HEK293T (cell line): ENCODE data around the gene UBE2I.

Source experiments
- CTCF ChIA-PET: fragments of 350-600 bp; formaldehyde crosslinking; extraction: SDS; loops from one replicate; lab custom pipeline; 2021; ENCODE audit warnings: antibody characterized with exemption, inconsistent platforms; lab: Yijun Ruan, JAX
- POLR2A ChIA-PET: fragments of 350-600 bp; formaldehyde crosslinking; extraction: SDS; loops from one replicate; lab custom pipeline; 2020; ENCODE audit warnings: antibody characterized with exemption, inconsistent platforms; lab: Yijun Ruan, JAX
- DNase-seq: peaks from one replicate; pipeline ENCODE4 v3.0.0; 2012; ENCODE audit warnings: mixed read lengths; ENCODE audit errors: extremely low spot score
- ARNT ChIP-seq: fragments of 450-650 bp; IDR thresholded peaks from 2 replicates; pipeline ENCODE4 v1.6.1; 2017; ENCODE audit warnings: mild to moderate bottlenecking
- BHLHE40 ChIP-seq: fragments of 450-650 bp; IDR thresholded peaks from 2 replicates; pipeline ENCODE4 v1.6.1; 2016; ENCODE audit warnings: mild to moderate bottlenecking, moderate library complexity, borderline replicate concordance
- CTBP1 ChIP-seq: fragments of 450-650 bp; IDR thresholded peaks from 2 replicates; pipeline ENCODE4 v1.6.1; 2016; ENCODE audit warnings: borderline replicate concordance
- ELF4 ChIP-seq: fragments of 450-650 bp; IDR thresholded peaks from 2 replicates; pipeline ENCODE4 v1.6.1; 2017; ENCODE audit warnings: antibody characterized with exemption
- FOXA1 ChIP-seq: fragments of 450-650 bp; IDR thresholded peaks from 2 replicates; pipeline ENCODE4 v1.6.1; 2016; ENCODE audit warnings: mild to moderate bottlenecking
- FOXK2 ChIP-seq: fragments of 450-650 bp; IDR thresholded peaks from 2 replicates; pipeline ENCODE4 v1.6.1; 2016; ENCODE audit warnings: mild to moderate bottlenecking
- FOXM1 ChIP-seq: fragments of 450-650 bp; IDR thresholded peaks from 2 replicates; pipeline ENCODE4 v1.6.1; 2017; ENCODE audit warnings: mild to moderate bottlenecking, borderline replicate concordance
- HDGF ChIP-seq: fragments of 450-650 bp; IDR thresholded peaks from 2 replicates; pipeline ENCODE4 v1.6.1; 2017; ENCODE audit warnings: antibody characterized with exemption, borderline replicate concordance
- L3MBTL2 ChIP-seq: fragments of 450-650 bp; conservative IDR thresholded peaks from 2 replicates; pipeline ENCODE4 v1.6.1; 2016; ENCODE audit warnings: mild to moderate bottlenecking
- LEF1 ChIP-seq: fragments of 450-650 bp; IDR thresholded peaks from 2 replicates; pipeline ENCODE4 v1.6.1; 2017; ENCODE audit warnings: mild to moderate bottlenecking, borderline replicate concordance
- NFRKB ChIP-seq: fragments of 450-650 bp; IDR thresholded peaks from 2 replicates; pipeline ENCODE4 v1.6.1; 2016; ENCODE audit warnings: mild to moderate bottlenecking, moderate library complexity
- SP1 ChIP-seq: fragments of 450-650 bp; IDR thresholded peaks from 2 replicates; pipeline ENCODE4 v1.6.1; 2017
- SUZ12 ChIP-seq: fragments of 450-650 bp; IDR thresholded peaks from 2 replicates; pipeline ENCODE4 v1.6.1; 2016; ENCODE audit warnings: mild to moderate bottlenecking
- TARDBP ChIP-seq: fragments of 450-650 bp; IDR thresholded peaks from 2 replicates; pipeline ENCODE4 v1.6.1; 2016
- ZNF384 ChIP-seq: fragments of 450-650 bp; IDR thresholded peaks from 2 replicates; pipeline ENCODE4 v1.6.1; 2016
- TF ChIP-seq, protein P1 (sequence below): fragments of 450-650 bp; IDR thresholded peaks from 2 replicates; pipeline ENCODE4 v1.6.1; 2016

The UBE2I gene

GRCh38 chr16:1343428-1344242 lies 34.2 kb downstream of the UBE2I start:
- POLR2A ChIA-PET, result interaction anchor here (0.9 to 1.1 kb wide), 3 partner anchors 11 to 77 kb away, joined by 3 read pairs; partner anchors contain the start of genes BAIAP3 and UQCC4
- CTCF ChIA-PET, result no interaction called here
- DNase-seq, result no peak
- TF ChIP-seq ZNF384, result no peak
- TF ChIP-seq TARDBP, result no peak
- no peak for TF ChIP-seq FOXM1
- TF ChIP-seq HDGF, result no peak
- TF ChIP-seq L3MBTL2, result no peak
- no peak for TF ChIP-seq CTBP1
- TF ChIP-seq ELF4, result no peak
- TF ChIP-seq LEF1, result no peak
- TF ChIP-seq, protein P1, sequence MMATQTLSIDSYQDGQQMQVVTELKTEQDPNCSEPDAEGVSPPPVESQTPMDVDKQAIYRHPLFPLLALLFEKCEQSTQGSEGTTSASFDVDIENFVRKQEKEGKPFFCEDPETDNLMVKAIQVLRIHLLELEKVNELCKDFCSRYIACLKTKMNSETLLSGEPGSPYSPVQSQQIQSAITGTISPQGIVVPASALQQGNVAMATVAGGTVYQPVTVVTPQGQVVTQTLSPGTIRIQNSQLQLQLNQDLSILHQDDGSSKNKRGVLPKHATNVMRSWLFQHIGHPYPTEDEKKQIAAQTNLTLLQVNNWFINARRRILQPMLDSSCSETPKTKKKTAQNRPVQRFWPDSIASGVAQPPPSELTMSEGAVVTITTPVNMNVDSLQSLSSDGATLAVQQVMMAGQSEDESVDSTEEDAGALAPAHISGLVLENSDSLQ, result no peak
- no peak for TF ChIP-seq FOXK2
- no peak for TF ChIP-seq ARNT
- TF ChIP-seq SUZ12, result no peak
- no peak for TF ChIP-seq BHLHE40
- TF ChIP-seq NFRKB, result no peak
- TF ChIP-seq SP1, result no peak

DNA sequence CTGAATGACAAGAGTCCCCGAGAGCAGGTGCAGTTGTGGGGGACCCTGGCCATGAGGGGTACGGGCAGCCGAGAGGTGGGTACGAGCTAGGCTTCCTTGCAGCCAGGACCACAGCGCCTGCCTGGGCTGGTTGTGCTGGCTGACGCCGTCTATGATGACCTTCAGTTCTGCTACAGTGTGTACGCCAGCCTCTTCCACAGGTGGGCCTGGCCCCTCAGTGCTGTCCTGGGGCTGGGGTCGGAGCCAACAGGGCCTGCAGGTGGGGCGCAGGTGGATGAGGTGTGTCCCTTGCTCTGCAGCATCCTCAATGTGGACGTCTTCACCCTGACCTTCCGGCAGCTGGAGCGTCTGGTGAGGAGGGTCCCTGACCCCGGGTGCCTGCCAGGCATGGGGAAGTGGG lies 35.1 kb downstream of the UBE2I start:
- POLR2A ChIA-PET, result interaction anchor here (0.9 to 1.0 kb wide), 2 partner anchors 11 to 39 kb away, joined by 3 read pairs; partner anchors contain the start of gene BAIAP3
- no peak for TF ChIP-seq NFRKB
- no peak for TF ChIP-seq SP1
- TF ChIP-seq LEF1, result no peak
- no peak for TF ChIP-seq L3MBTL2
- TF ChIP-seq FOXM1, result no peak
- TF ChIP-seq ARNT, result no peak
- DNase-seq, result no peak
- CTCF ChIA-PET, result no interaction called here

GRCh38 chr16:1345087-1345486 lies 35.7 kb downstream of the UBE2I start:
- TF ChIP-seq SP1, result no peak
- TF ChIP-seq FOXK2, result no peak
- TF ChIP-seq FOXM1, result no peak
- TF ChIP-seq ZNF384, result no peak
- no peak for TF ChIP-seq CTBP1
- TF ChIP-seq HDGF, result no peak
- POLR2A ChIA-PET, result no interaction called here
- CTCF ChIA-PET, result no interaction called here
- no peak for DNase-seq

- TF ChIP-seq FOXA1 (no peak), L3MBTL2 (no peak), TARDBP (no peak), FOXM1 (no peak), SP1 (no peak), HDGF (no peak), ELF4 (no peak), FOXK2 (no peak), BHLHE40 (no peak), ARNT (no peak), SUZ12 (no peak), CTBP1 (no peak), ZNF384 (no peak), NFRKB (no peak), LEF1 (no peak)
- TF ChIP-seq, protein P1, result no peak
- POLR2A ChIA-PET, result interaction anchor here (1.2 kb wide), 1 partner anchor 12 kb away, joined by 4 read pairs; the partner anchor contains the start of gene BAIAP3
- DNase-seq, result no peak
- CTCF ChIA-PET, result no interaction called here
Measured at GRCh38 chr16:1345651-1346421, 36.4 kb downstream of the UBE2I start.

DNA sequence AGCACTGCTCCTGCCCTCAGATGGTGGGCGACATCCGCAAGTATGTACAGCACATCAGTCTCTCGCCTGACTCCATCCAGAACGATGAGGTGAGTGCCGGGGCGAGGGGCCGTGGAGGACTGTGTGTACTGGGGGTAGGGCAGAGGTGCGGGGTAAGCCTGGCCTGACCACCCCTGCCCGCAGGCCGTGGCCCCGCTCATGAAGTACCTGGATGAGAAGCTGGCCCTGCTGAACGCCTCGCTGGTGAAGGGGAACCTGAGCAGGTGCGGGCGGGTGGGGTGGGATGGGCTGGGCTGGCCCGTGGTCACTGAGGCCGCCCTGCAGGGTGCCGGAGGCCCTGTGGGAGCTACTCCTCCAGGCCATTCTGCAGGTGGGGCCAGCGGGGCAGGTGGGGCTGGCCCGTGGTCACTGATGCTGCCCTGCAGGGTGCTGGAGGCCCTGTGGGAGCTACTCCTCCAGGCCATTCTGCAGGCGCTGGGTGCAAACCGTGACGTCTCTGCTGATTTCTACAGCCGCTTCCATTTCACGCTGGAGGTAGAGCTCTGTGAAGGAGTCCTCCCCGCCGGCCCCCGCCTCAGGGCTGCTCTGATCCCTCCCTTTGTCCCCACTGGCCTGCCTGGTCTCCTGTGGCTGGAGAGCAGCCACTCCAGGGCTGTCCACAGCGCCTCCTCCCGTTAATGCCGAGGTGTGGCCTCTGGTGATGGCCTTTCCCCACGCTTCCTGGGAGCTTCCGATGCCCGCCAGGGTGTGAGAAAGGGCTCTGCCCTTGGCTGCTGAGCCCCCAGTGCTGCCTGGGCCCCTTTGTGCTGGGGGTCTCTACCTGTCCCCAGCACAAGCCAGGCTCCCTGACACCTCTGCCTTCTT lies 37.2 kb downstream of the UBE2I start:
- TF ChIP-seq, protein P1, result no peak
- TF ChIP-seq BHLHE40 (no peak), TARDBP (no peak), FOXM1 (no peak), ZNF384 (no peak), HDGF (no peak), NFRKB (no peak), FOXK2 (no peak), ARNT (no peak), CTBP1 (no peak), L3MBTL2 (no peak), LEF1 (no peak), ELF4 (no peak), SP1 (no peak), FOXA1 (no peak), SUZ12 (no peak)
- ChIA-PET POLR2A (interaction anchor here (0.8 to 1.2 kb wide), 2 partner anchors 13 to 41 kb away, joined by 3 to 4 read pairs; partner anchors contain the start of gene BAIAP3), CTCF (interaction anchor here (1.0 kb wide), 1 partner anchor 9 kb away, joined by 3 read pairs; no protein-coding TSS in a partner anchor)
- DNase-seq, result no peak
